HEK293 (cell line): ENCODE data around the gene COA8.
A peak's percentile ranks its signal among the peaks of the same experiment; 100 is the strongest.

Source experiments
- BCL11A ChIP-seq: fragments of 450-650 bp; formaldehyde crosslinking; IDR thresholded peaks from 2 replicates; pipeline ENCODE4 v1.5.1; 2016; ENCODE audit warnings: low read depth, missing biosample characterization, missing genetic modification characterization
- GLIS2 ChIP-seq: fragments of 450-650 bp; formaldehyde crosslinking; IDR thresholded peaks from 2 replicates; pipeline ENCODE4 v1.5.1; 2016; ENCODE audit warnings: missing biosample characterization, missing genetic modification characterization
- SCRT2 ChIP-seq: fragments of 450-650 bp; formaldehyde crosslinking; IDR thresholded peaks from 2 replicates; pipeline ENCODE4 v1.5.1; 2016; ENCODE audit warnings: missing biosample characterization, missing genetic modification characterization
- YY2 ChIP-seq: fragments of 450-650 bp; formaldehyde crosslinking; IDR thresholded peaks from 2 replicates; pipeline ENCODE4 v1.5.1; 2016; ENCODE audit warnings: missing biosample characterization, missing genetic modification characterization
- ZBTB21 ChIP-seq: fragments of 450-650 bp; formaldehyde crosslinking; IDR thresholded peaks from 2 replicates; pipeline ENCODE4 v1.5.1; 2017; ENCODE audit warnings: missing biosample characterization, missing genetic modification characterization
- ZFP69B ChIP-seq: fragments of 450-650 bp; formaldehyde crosslinking; IDR thresholded peaks from 2 replicates; pipeline ENCODE4 v1.5.1; 2016; ENCODE audit warnings: missing biosample characterization, missing genetic modification characterization
- ZNF174 ChIP-seq: fragments of 450-650 bp; formaldehyde crosslinking; IDR thresholded peaks from 2 replicates; pipeline ENCODE4 v1.5.0; 2017; ENCODE audit warnings: missing biosample characterization, mild to moderate bottlenecking, missing genetic modification characterization
- ZNF175 ChIP-seq: fragments of 450-650 bp; formaldehyde crosslinking; IDR thresholded peaks from 2 replicates; pipeline ENCODE4 v1.5.1; 2016; ENCODE audit warnings: missing biosample characterization, missing genetic modification characterization
- ZNF239 ChIP-seq: fragments of 450-650 bp; formaldehyde crosslinking; IDR thresholded peaks from 2 replicates; pipeline ENCODE4 v1.5.1; 2016; ENCODE audit warnings: missing biosample characterization, missing genetic modification characterization
- ZNF324 ChIP-seq: fragments of 450-650 bp; formaldehyde crosslinking; IDR thresholded peaks from 2 replicates; pipeline ENCODE4 v1.5.1; 2016; ENCODE audit warnings: missing biosample characterization, missing genetic modification characterization
- ZNF366 ChIP-seq: fragments of 450-650 bp; formaldehyde crosslinking; conservative IDR thresholded peaks from 2 replicates; pipeline ENCODE4 v1.5.1; 2016; ENCODE audit warnings: missing biosample characterization, missing genetic modification characterization
- ZNF423 ChIP-seq: fragments of 450-650 bp; formaldehyde crosslinking; IDR thresholded peaks from 2 replicates; pipeline ENCODE4 v1.5.1; 2016; ENCODE audit warnings: missing biosample characterization, missing genetic modification characterization
- ZNF433 ChIP-seq: fragments of 450-650 bp; formaldehyde crosslinking; IDR thresholded peaks from 2 replicates; pipeline ENCODE4 v1.5.1; 2016; ENCODE audit warnings: missing biosample characterization, missing genetic modification characterization, low read depth
- ZNF530 ChIP-seq: fragments of 450-650 bp; formaldehyde crosslinking; IDR thresholded peaks from 2 replicates; pipeline ENCODE4 v1.5.1; 2016; ENCODE audit warnings: low read depth, missing biosample characterization, missing genetic modification characterization
- ZNF560 ChIP-seq: fragments of 450-650 bp; formaldehyde crosslinking; IDR thresholded peaks from 2 replicates; pipeline ENCODE4 v1.5.1; 2017; ENCODE audit warnings: missing biosample characterization, missing genetic modification characterization, borderline replicate concordance
- ZNF610 ChIP-seq: fragments of 450-650 bp; formaldehyde crosslinking; IDR thresholded peaks from 2 replicates; pipeline ENCODE4 v1.5.1; 2016; ENCODE audit warnings: missing biosample characterization, missing genetic modification characterization, borderline replicate concordance
- ZNF654 ChIP-seq: fragments of 450-650 bp; formaldehyde crosslinking; IDR thresholded peaks from 2 replicates; pipeline ENCODE4 v1.5.1; 2016; ENCODE audit warnings: low read depth, missing biosample characterization, missing genetic modification characterization
- ZNF660 ChIP-seq: fragments of 450-650 bp; IDR thresholded peaks from 2 replicates; pipeline ENCODE4 v1.5.1; 2018; ENCODE audit warnings: missing biosample characterization, mild to moderate bottlenecking, missing genetic modification characterization
- ZNF677 ChIP-seq: fragments of 450-650 bp; IDR thresholded peaks from 2 replicates; pipeline ENCODE4 v1.5.0; 2018; ENCODE audit warnings: missing biosample characterization, mild to moderate bottlenecking, missing genetic modification characterization, moderate library complexity
- ZNF701 ChIP-seq: fragments of 450-650 bp; formaldehyde crosslinking; IDR thresholded peaks from 2 replicates; pipeline ENCODE4 v1.5.1; 2016; ENCODE audit warnings: missing biosample characterization, missing genetic modification characterization
- TF ChIP-seq, protein P1 (sequence below): fragments of 450-650 bp; formaldehyde crosslinking; IDR thresholded peaks from 2 replicates; pipeline ENCODE4 v1.5.1; 2016; ENCODE audit warnings: missing biosample characterization, missing genetic modification characterization
- TF ChIP-seq, protein P2 (sequence below): fragments of 450-650 bp; formaldehyde crosslinking; IDR thresholded peaks from 2 replicates; pipeline ENCODE4 v1.5.1; 2016; ENCODE audit warnings: missing biosample characterization, missing genetic modification characterization, borderline replicate concordance
- TF ChIP-seq, protein P3 (sequence below): fragments of 450-650 bp; formaldehyde crosslinking; IDR thresholded peaks from 2 replicates; pipeline ENCODE4 v1.5.1; 2016; ENCODE audit warnings: missing biosample characterization, missing genetic modification characterization
- TF ChIP-seq, protein P4 (sequence below): fragments of 450-650 bp; formaldehyde crosslinking; IDR thresholded peaks from 2 replicates; pipeline ENCODE4 v1.5.1; 2016; ENCODE audit warnings: missing biosample characterization, missing genetic modification characterization
- TF ChIP-seq, protein P5 (sequence below): fragments of 450-650 bp; formaldehyde crosslinking; IDR thresholded peaks from 2 replicates; pipeline ENCODE4 v1.5.1; 2016; ENCODE audit warnings: missing biosample characterization, missing genetic modification characterization
- TF ChIP-seq, protein P6 (sequence below): fragments of 450-650 bp; formaldehyde crosslinking; IDR thresholded peaks from 2 replicates; pipeline ENCODE4 v1.5.1; 2016; ENCODE audit warnings: missing biosample characterization, missing genetic modification characterization
- TF ChIP-seq, protein P7 (sequence below): fragments of 450-650 bp; formaldehyde crosslinking; IDR thresholded peaks from 2 replicates; pipeline ENCODE4 v1.5.1; 2016; ENCODE audit warnings: missing biosample characterization, missing genetic modification characterization

COA8 gene

DNA sequence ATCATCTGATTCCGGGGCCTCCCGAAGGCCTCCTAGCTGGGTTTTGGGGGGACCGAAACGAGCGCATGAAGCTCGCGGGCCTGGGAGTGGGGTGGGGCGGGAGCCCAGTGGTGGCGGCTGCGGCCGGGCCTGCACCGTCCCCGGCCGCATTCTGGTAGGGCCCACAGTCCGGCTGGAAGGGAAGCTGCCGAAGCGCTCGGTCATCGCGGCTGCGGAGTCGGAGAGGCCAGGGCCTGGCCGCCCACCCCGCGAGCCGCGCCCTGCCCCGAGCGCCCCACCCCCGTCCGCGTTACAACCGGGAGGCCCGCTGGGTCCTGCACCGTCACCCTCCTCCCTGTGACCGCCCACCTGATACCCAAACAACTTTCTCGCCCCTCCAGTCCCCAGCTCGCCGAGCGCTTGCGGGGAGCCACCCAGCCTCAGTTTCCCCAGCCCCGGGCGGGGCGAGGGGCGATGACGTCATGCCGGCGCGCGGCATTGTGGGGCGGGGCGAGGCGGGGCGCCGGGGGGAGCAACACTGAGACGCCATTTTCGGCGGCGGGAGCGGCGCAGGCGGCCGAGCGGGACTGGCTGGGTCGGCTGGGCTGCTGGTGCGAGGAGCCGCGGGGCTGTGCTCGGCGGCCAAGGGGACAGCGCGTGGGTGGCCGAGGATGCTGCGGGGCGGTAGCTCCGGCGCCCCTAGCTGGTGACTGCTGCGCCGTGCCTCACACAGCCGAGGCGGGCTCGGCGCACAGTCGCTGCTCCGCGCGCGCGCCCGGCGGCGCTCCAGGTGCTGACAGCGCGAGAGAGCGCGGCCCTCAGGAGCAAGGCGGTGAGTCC lies 66.1 kb downstream of the COA8 start, which contains the start of gene KLC1 (continued):
- no peak for TF ChIP-seq ZNF174 (tag by site-specific recombination)
- TF ChIP-seq ZNF366 (tag by site-specific recombination) = no peak
- TF ChIP-seq ZNF433 (tag by site-specific recombination) = no peak
- TF ChIP-seq ZNF239 (tag by site-specific recombination) = no peak
- TF ChIP-seq, protein P1, sequence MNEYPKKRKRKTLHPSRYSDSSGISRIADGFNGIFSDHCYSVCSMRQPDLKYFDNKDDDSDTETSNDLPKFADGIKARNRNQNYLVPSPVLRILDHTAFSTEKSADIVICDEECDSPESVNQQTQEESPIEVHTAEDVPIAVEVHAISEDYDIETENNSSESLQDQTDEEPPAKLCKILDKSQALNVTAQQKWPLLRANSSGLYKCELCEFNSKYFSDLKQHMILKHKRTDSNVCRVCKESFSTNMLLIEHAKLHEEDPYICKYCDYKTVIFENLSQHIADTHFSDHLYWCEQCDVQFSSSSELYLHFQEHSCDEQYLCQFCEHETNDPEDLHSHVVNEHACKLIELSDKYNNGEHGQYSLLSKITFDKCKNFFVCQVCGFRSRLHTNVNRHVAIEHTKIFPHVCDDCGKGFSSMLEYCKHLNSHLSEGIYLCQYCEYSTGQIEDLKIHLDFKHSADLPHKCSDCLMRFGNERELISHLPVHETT (tag by site-specific recombination) = peak; percentile 78
- no peak for TF ChIP-seq ZNF701
- TF ChIP-seq ZFP69B = peak; percentile 15
- TF ChIP-seq, protein P2, sequence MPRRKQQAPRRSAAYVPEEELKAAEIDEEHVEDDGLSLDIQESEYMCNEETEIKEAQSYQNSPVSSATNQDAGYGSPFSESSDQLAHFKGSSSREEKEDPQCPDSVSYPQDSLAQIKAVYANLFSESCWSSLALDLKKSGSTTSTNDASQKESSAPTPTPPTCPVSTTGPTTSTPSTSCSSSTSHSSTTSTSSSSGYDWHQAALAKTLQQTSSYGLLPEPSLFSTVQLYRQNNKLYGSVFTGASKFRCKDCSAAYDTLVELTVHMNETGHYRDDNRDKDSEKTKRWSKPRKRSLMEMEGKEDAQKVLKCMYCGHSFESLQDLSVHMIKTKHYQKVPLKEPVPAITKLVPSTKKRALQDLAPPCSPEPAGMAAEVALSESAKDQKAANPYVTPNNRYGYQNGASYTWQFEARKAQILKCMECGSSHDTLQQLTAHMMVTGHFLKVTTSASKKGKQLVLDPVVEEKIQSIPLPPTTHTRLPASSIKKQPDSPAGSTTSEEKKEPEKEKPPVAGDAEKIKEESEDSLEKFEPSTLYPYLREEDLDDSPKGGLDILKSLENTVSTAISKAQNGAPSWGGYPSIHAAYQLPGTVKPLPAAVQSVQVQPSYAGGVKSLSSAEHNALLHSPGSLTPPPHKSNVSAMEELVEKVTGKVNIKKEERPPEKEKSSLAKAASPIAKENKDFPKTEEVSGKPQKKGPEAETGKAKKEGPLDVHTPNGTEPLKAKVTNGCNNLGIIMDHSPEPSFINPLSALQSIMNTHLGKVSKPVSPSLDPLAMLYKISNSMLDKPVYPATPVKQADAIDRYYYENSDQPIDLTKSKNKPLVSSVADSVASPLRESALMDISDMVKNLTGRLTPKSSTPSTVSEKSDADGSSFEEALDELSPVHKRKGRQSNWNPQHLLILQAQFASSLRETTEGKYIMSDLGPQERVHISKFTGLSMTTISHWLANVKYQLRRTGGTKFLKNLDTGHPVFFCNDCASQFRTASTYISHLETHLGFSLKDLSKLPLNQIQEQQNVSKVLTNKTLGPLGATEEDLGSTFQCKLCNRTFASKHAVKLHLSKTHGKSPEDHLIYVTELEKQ (tag by site-specific recombination) = 0 out of 2 replicates have a peak, but pooled peaks have one; percentile 60
- TF ChIP-seq, protein P3, sequence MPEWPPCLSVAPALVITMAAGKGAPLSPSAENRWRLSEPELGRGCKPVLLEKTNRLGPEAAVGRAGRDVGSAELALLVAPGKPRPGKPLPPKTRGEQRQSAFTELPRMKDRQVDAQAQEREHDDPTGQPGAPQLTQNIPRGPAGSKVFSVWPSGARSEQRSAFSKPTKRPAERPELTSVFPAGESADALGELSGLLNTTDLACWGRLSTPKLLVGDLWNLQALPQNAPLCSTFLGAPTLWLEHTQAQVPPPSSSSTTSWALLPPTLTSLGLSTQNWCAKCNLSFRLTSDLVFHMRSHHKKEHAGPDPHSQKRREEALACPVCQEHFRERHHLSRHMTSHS (tag by site-specific recombination) = no peak
- TF ChIP-seq, protein P4, sequence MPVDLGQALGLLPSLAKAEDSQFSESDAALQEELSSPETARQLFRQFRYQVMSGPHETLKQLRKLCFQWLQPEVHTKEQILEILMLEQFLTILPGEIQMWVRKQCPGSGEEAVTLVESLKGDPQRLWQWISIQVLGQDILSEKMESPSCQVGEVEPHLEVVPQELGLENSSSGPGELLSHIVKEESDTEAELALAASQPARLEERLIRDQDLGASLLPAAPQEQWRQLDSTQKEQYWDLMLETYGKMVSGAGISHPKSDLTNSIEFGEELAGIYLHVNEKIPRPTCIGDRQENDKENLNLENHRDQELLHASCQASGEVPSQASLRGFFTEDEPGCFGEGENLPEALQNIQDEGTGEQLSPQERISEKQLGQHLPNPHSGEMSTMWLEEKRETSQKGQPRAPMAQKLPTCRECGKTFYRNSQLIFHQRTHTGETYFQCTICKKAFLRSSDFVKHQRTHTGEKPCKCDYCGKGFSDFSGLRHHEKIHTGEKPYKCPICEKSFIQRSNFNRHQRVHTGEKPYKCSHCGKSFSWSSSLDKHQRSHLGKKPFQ (tag by site-specific recombination) = no peak
- TF ChIP-seq, protein P5, sequence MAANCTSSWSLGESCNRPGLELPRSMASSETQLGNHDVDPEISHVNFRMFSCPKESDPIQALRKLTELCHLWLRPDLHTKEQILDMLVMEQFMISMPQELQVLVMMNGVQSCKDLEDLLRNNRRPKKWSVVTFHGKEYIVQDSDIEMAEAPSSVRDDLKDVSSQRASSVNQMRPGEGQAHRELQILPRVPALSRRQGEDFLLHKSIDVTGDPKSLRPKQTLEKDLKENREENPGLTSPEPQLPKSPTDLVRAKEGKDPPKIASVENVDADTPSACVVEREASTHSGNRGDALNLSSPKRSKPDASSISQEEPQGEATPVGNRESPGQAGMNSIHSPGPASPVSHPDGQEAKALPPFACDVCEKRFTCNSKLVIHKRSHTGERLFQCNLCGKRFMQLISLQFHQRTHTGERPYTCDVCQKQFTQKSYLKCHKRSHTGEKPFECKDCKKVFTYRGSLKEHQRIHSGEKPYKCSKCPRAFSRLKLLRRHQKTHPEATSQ = peak; percentile 77; the same call in 1 of the 2 replicates
- TF ChIP-seq ZNF530 (tag by site-specific recombination) = no peak
- TF ChIP-seq ZNF660 (tag by site-specific recombination) = 0 out of 2 replicates have a peak, but pooled peaks have one; percentile 47
- TF ChIP-seq, protein P6, sequence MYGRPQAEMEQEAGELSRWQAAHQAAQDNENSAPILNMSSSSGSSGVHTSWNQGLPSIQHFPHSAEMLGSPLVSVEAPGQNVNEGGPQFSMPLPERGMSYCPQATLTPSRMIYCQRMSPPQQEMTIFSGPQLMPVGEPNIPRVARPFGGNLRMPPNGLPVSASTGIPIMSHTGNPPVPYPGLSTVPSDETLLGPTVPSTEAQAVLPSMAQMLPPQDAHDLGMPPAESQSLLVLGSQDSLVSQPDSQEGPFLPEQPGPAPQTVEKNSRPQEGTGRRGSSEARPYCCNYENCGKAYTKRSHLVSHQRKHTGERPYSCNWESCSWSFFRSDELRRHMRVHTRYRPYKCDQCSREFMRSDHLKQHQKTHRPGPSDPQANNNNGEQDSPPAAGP (tag by site-specific recombination) = peak; percentile 98
- no peak for TF ChIP-seq BCL11A
- TF ChIP-seq GLIS2 (tag by site-specific recombination) = peak; percentile 54; the same call in 1 of the 2 replicates
- TF ChIP-seq ZNF560 (tag by site-specific recombination) = no peak
- peak; percentile 70; the same call in 1 of the 2 replicates for TF ChIP-seq ZNF610 (tag by site-specific recombination)
- TF ChIP-seq ZNF654 = no peak
- TF ChIP-seq ZNF324 (tag by site-specific recombination) = peak; percentile 85; the same call in 1 of the 2 replicates
- peak; percentile 19; the same call in 1 of the 2 replicates for TF ChIP-seq SCRT2 (tag by site-specific recombination)
- TF ChIP-seq ZBTB21 (tag by site-specific recombination) = peak; percentile 96
- TF ChIP-seq ZNF423 (tag by site-specific recombination) = peak; percentile 62
- TF ChIP-seq YY2 = peak; percentile 73; the same call in 1 of the 2 replicates
- TF ChIP-seq ZNF677 = no peak
- TF ChIP-seq, protein P7, sequence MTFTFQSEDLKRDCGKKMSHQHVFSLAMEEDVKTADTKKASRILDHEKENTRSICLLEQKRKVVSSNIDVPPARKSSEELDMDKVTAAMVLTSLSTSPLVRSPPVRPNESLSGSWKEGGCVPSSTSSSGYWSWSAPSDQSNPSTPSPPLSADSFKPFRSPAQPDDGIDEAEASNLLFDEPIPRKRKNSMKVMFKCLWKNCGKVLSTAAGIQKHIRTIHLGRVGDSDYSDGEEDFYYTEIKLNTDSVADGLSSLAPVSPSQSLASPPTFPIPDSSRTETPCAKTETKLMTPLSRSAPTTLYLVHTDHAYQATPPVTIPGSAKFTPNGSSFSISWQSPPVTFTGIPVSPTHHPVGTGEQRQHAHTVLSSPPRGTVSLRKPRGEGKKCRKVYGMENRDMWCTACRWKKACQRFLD (tag by site-specific recombination) = no peak
- TF ChIP-seq ZNF175 = no peak
